Measurements from ENCODE around the gene NUCB1.
"Not testable (repeated sequence)": the region's sequence is repeated elsewhere in the genome, so short reads cannot be mapped to it uniquely, and the experiment has no call there.

The NUCB1 gene

DNA sequence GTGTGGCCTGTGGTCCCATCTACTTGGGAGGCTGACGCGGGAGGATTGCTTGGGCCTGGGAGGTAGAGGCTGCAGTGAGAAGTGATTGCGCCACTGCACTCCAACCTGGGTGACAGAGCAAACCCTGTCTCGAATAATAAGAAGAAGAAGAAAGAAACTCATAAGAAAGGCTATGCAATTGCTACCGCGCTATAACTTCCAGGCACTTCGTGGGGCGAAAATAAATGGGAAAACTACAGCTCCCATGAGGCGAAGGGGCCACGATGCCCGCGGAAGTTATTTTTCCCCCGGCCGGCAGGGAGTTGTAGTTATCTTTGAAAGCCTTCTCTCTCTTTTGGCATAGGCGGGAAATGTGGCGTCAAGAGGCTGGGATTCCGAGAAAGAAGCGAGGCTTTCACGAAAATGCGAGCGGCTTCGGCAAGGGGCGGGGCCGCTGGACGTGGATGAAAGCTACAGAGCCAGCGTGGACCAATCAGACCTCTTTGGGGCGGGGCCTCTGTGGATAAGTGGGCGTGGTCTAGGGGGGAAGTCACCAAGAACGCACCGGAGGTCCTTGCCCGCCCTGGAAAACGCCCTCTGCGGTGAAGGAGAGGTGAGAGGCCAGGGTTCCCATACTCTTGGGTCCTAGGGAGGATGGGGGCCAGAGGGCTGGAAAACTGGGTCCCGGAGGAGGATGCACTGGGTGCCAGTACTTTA lies at the start of gene NUCB1:
Gene NUCB1, plus strand, starts transcription at position 532 of the 696 bp plus-strand sequence. CDS start 485 bp downstream, outside the sequence.
- DNase-seq, result peak; percentile 89

DNA sequence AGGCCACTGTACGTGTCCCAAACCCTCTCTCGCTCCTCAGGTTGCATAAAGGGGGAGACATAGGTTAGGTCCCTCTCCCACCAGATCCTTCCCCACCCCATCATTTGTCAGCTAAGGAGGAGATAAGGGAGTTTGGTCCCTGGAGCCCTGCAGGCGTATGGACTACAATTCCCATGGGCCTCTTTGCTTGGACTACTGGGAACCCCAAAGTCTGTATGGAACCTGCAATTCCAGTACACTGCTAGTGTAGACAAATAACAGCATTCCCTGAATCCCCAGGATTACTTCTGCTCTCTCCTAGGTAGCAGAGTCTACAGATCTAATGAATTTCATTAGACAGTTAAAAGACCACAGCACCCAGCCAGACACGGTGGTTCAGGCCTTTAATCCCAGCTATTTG lies 47.8 kb upstream of the NUCB1 start:
- no peak for DNase-seq

DNA sequence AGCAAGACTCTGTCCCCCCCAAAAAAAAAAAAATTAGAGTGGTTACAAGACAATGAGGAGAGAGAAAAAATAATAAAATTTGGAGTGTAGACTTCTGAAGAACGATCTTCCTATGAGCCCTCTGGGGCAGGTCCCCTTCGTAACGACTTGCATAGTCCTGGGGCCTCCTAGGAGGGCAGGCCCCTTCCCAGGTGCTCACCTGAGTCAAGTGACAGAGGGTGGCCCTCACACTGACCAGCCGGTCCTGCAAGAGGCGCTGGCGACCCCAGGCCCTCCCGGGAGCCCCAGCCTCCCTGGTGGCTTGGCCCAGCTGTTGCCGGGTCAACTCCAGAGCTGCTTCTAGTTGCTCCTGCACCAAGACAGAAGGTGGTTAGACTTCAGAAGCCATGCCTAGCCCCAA lies 46.6 kb upstream of the NUCB1 start:
- no peak for DNase-seq

DNA sequence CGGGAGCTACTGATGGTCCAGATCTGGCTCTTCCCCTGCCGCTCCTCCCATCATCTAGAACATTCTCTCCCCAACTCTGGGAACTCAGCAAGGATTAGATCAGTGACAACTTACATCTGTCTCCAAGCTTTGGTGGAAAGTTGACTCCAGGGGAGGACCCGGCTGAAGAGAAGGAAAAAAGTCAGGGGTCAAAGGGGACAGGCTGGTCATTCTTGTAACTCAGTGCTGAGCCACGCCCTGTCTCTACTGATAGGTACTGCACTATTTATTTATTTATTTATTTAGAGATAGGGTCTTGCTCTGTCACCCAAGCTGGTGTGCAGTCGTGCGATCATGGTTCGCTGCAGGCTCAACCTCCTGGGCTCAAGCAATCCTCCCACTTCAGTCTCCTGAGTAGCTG lies 46.0 kb upstream of the NUCB1 start:
- DNase-seq, result no peak

DNA sequence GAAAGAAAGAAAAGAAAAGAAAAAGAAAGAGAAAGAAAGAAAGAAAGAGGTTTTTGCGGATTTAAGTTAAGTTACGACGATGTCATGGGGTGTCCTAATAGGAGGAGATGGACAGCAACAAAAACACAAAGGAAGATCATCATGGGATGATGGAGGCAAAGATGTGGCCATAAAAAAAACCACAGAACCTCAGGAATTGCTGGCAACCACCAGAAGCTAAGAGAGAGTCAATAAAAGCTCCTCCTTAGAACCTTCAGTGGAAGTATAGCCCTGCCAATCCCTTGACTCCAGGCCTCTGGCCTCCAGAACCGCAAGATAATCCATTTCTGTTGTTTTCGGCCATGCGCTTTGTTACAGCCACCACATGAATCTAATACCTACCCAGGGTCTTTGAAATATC lies 43.2 kb upstream of the NUCB1 start:
- no peak for DNase-seq

DNA sequence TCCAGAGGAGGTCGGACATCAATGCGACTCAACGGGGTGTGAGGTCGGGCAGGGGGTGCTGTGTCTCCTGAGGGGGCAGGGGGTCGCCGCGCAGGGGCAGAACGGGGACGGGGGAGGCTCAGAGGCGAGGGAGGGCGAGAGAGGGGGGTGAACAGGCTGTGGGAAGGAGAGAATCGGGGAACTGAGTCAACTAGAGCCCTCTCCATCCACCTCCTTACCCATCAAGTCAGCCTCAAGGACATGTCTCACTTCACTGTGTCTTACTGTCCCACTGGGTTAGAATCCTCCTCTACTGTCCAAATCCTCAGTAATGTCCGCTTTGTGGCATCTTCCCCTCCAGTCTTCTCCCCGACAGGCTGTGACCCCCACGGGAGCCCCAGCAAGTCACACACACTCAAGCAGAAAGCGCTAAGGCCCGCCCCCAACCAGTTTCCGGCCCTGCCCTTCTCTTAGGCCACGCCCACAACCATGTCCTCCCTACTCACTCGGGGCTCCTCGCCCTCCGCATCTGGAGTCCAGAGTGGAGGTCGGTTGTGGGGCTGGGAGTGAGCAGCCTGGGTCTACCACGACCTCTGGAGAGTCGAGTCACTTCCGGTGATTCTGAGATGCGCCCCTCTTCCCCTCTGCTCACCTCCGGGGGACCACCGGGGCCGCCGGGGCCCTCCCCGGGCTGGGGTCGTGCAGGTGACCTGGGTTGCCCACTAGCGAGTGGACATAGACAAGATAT lies 41.0 kb upstream of the NUCB1 start:
- DNase-seq, result no peak

DNA sequence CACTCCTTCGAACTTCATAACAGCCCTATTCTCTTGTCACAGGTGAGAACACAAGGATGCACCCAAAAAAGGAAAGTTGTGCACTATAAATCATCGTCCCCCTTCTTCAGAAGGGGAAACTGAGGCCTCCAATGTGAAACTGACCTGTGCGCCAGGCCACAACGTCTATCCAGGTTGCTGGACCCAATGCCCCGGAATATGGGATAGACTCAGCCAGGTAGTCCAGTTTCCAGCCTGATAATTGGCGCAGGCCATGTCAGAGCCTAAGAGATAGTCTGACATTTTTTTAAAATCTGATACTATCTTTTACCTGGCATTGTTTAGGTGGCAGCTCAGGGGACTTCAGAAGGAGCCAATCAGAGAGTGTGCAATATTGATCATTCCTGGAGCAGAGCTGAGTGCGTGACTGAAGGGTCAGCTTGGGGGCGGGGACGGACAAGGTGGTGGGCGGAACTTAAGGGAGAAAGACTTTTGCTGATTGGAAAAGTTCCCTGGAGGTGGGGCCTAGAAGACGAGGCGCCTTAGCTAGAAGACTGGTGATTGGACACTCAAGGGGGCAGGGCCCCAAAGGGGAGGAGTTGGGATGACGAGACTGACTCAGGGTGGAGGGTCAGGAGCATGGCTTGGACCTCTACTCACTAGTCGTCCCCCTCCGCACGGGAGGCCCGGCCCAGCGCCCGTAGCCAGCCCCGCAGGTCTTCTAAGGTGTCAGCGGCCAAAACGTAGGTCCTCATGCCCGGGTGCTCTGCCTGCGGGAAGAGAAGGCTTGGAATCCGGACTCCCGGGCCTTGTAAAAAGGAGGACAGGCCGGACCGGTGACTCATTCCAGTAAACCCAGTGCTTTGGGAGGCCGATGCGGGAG lies 40.2 kb upstream of the NUCB1 start:
- DNase-seq, result no peak

DNA sequence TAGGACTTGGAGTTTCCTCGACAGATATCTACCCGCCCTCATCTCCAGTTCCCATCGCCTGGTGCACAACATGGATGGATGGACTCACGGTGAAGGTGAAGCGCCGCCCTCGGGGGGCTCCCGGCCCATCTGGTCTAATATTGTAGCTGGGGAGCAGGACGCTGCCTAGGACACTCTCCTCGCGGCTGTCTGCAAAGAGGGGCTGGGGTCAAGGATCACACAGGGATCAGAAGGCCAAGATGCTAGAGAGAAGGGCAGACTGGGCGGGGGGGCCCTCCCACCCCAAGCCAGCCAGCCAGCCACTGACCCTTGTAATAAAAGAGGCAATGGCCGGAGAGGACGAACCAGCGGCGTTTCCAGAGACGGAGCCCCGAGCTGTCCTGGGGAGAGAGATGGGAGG lies 38.8 kb upstream of the NUCB1 start:
- DNase-seq, result no peak

DNA sequence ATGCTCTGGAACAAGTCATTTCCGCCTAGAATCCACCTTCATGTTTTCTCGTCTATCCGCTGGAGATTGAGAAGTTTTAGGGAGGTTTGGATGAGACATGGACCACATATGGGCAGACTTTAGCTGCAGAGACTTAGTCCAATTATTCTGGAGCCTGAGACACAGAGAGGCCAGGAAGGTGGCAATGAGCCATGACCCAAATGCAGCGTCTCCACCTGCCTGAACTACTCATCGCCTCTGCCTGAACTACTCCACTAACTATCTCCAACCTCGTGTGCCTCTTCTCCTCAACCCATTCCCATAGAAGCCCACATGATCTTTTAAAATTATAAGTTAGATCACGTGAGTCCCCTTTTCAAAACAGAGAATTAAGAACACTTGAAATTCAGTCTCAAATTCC lies 37.3 kb upstream of the NUCB1 start:
- DNase-seq, result no peak

DNA sequence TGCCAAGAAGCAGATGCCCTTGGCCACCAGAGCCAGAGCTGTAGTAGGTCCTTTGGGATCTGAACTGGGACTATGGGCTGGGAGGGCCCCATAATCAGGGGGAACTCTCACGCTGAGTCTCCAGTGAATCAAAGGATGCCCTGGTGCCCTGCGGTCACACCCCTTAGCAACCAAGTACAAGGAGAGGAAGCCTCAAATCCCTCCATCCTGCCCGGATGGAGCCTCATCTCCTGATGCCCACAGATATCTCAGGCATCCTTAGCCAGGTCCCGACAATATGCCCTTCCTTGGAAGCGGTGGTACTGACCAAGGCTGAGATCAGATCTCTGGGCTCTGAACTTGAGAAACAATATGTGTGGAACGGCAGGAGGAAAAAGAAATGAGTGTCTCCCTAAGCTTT lies 33.4 kb upstream of the NUCB1 start:
- no peak for DNase-seq

DNA sequence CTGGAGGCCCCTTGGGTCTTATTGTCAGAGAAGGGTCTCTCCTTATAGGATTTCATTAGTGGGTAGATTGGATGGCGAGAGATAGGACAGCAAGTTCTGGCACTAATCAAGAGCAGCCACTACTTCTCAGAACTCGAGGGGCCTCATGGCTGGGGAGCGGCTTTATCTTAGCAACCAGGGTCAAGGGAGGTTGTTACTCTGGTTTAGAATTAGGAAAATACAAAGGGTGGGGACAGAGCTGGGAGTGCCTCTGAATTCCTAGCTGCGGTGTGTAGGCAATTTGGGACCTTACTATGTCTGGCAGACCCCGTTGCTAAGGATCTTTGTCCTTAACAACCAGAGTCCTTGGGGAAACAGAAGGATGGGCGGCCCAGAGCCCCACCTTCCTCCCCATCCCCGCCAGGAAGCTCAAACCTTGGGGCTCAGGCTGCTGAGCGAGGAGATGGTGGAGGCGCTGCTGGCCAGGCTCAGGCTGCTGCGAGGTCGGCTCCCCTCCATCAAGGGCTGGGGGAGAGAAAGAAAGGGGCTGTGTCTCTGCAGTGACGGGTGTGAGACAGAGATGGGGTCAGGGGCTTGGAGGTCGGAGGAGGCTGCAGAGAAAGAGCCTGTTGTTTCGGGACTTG lies 32.9 kb upstream of the NUCB1 start:
- DNase-seq, result no peak

DNA sequence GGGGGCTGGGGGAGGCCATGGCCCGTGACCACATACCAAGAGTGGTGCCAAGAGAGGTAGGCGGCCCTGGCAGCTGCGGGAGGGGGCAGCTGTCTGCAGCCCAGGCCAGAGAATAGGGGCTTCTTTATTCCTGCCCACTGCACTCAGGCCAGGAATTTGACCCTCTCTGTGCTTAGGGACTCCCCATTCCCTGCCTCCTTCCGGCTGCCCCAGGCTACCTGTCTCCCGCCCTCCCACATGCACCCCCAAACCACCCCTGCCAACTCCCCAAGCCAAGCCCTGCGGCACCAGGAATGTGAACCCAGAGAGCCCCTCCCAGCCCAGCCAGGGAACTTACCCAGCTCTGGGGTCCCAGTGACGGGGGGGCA lies 32.4 kb upstream of the NUCB1 start:
- DNase-seq, result no peak

DNA sequence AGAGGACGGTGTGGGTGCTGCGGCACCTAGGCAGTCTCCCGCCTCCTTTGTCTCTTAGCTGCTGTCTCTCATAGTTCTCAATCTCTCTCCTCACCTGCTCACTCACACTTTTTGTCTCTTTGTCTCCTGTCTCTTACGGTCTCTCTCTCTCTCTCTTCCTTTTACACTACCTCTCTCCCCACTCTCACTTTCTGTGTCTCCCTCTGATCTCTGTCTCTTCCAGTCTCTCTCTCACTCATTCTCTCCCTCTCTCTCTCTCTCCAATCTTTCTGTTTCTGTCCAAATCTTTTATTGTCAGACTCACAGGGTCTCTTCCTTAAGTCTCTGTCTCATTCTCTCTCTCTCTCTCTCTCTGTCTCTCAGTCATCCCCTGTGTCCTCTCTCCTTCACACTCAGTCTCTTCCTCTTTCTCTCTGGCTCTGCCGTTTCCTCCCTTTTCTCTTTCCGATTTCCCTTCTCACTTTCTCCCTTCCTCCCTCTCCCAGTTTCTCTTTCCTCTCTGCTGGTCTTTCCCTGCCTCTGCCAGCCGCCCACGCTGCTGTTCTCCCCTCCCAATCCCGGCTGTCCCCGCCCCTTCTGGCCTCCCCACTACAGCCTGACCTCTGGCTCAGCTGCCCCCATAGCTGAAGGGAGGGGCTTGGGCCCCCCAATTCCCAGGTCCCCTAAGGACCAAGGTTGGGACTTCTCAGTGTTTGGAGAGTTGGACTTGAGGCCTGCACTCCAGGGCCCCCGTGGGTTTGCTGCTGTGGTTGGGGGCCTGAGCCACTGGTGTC lies 31.8 kb upstream of the NUCB1 start, which contains the start of gene PLEKHA4:
Gene PLEKHA4, minus strand, starts transcription at position 504 of the 773 bp plus-strand sequence. CDS start 997 bp downstream, outside the sequence.
- no peak for DNase-seq

DNA sequence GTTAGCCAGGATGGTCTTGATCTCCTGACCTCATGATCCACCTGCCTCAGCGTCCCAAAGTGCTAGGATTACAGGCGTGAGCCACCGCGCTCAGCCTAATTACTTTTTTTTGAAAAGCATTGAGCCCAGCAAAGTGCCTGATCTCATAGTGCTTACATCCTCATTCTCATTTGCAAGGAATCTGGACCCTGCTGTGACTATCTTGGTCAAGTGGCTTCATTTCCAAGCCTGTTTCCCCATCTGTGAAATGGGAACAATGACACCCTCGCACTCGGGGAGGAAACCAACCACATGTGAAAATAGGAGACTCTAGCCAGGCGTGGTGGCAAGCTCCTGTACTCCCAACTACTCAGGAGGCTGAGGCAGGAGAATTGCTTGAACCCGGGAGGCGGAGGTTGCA lies 30.1 kb upstream of the NUCB1 start:
- DNase-seq, result no peak

DNA sequence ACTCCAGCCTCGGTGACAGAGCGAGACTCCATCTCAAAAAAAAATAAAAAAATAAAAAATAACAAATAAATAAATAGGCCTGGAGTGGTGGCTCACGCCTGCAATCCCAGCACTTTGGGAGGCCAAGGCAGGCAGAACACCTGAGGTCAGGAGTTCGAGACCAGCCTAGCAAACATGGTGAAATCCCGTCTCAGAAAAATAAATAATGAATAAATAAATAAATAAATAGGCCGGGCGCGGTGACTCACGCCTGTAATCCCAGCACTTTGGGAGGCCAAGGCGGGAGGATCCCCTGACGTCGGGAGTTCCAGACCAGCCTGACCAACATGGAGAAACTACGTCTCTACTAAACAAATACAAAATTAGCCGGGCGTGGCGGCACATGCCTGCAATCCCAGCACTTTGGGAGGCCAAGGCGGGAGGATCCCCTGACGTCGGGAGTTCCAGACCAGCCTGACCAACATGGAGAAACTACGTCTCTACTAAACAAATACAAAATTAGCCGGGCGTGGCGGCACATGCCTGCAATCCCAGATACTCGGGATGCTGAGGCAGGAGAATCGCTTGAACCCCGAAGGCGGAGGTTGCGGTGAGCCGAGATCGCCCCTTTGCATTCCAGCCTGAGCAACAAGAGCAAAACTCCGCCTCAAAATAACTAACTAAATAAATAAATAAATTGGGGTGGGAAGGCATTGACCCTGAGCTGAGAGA lies 28.5 kb upstream of the NUCB1 start:
- DNase-seq, result not testable (repeated sequence)

DNA sequence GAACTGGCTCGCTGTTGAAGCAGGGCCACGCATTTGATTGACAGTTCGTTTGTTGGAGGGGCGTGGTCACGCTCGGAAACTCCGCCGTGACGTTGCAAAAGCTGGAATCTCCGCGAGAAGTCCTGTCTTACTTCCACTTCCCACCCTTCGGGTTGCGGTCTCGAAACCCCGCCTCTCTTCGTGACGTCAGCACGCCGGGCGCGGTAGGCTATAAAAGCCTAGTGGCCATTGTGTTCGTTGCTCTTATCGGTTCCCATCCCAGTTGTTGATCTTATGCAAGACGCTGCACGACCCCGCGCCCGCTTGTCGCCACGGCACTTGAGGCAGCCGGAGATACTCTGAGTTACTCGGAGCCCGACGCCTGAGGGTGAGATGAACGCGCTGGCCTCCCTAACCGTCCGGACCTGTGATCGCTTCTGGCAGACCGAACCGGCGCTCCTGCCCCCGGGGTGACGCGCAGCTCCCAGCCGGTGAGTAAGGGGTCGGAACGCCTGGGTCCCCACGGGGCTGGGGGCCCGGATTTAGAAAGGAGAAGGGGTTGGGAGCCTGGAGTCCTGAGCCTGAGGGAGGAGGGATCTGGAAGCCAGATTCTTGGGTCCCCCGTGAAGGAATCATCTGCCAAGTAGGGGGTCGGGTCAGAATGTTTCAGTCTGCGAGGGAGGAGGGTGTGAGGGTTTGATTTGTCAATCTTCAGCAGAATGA lies 27.8 kb upstream of the NUCB1 start, which contains the start of gene PPP1R15A:
Gene PPP1R15A, plus strand, starts transcription at position 240 of the 702 bp plus-strand sequence. CDS start 813 bp downstream, outside the sequence.
- DNase-seq, result peak; percentile 93

DNA sequence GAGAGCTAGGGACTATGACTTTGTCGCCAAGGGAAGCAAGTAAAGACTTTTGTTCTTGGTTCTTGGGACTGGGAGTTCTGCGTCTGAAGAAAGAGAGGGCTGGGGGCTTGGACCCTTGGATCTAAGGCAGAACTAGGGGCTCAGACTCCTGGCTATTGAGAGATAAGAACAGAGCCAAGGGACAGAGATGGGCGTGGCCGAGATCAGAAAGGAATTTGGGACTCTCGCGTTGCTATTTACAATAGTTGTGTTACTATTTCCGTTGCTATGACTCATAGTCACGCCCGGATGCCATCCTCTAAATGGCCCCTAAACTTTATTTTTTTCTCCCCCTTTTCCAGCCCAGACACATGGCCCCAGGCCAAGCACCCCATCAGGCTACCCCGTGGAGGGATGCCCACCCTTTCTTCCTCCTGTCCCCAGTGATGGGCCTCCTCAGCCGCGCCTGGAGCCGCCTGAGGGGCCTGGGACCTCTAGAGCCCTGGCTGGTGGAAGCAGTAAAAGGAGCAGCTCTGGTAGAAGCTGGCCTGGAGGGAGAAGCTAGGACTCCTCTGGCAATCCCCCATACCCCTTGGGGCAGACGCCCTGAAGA lies 27.1 kb upstream of the NUCB1 start:
- DNase-seq, result no peak

DNA sequence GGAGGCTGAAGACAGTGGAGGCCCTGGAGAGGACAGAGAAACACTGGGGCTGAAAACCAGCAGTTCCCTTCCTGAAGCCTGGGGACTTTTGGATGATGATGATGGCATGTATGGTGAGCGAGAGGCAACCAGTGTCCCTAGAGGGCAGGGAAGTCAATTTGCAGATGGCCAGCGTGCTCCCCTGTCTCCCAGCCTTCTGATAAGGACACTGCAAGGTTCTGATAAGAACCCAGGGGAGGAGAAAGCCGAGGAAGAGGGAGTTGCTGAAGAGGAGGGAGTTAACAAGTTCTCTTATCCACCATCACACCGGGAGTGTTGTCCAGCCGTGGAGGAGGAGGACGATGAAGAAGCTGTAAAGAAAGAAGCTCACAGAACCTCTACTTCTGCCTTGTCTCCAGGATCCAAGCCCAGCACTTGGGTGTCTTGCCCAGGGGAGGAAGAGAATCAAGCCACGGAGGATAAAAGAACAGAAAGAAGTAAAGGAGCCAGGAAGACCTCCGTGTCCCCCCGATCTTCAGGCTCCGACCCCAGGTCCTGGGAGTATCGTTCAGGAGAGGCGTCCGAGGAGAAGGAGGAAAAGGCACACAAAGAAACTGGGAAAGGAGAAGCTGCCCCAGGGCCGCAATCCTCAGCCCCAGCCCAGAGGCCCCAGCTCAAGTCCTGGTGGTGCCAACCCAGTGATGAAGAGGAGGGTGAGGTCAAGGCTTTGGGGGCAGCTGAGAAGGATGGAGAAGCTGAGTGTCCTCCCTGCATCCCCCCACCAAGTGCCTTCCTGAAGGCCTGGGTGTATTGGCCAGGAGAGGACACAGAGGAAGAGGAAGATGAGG lies 26.4 kb upstream of the NUCB1 start:
- DNase-seq, result no peak
